K562 (cell line): ENCODE results near the gene CD300A. TPM values are rescaled to one million over a fixed set of nuclear protein-coding genes. Genes with fewer than 3 reads are reported as not detected.

Source experiments
- ATAC-seq: fragments of 200-7000 bp; cut with Tn5 transposase; 3 replicates; pipeline ENCODE4 v1.9.1; 2020; ENCODE audit warnings: moderate library complexity
- BruUV-seq: library from RNA; stranded (reverse); fragments of 400-500 nt; replicated peaks from 2 replicates; lab custom pipeline; 2021; lab: Mats Ljungman, UMichigan
- CTCF ChIA-PET: fragments of 300-600 bp; formaldehyde crosslinking; extraction: SDS; loops from one replicate; lab custom pipeline; 2021; ENCODE audit warnings: low intra/inter-chr PET ratio; lab: Yijun Ruan, JAX
- POLR2A ChIA-PET: fragments of 300-600, 350-650 bp; sonication (Branson Sonifier 250); formaldehyde crosslinking; extraction: SDS; loops from one replicate; lab custom pipeline; 2021; ENCODE audit warnings: antibody characterized with exemption, inconsistent platforms; lab: Yijun Ruan, JAX
- DNase-seq, 4 experiments: peaks; one replicate each; pipeline versions ENCODE4 v3.0.0 to v3.0.0-alpha.2; 2011 to 2018; ENCODE audit warnings: low spot score in 3 of 4, mixed read lengths in 3 of 4; ENCODE audit errors: extremely low read depth in 1 of 4
- FAIRE-seq: peaks from 2 replicates; lab custom pipeline; 2011; peaks lifted over from hg19 to GRCh38; lab: Jason Lieb, UNC
- H2AFZ ChIP-seq: 2 replicates; pipeline ENCODE4 v1.6.0; 2011; ENCODE audit warnings: low read depth, low read length, control low read depth, inconsistent platforms
- H3K27ac ChIP-seq: fragments of 200-600 bp; 3 replicates; pipeline ENCODE4 v1.8.0; 2011; ENCODE audit warnings: low read depth, mild to moderate bottlenecking, control low read depth, inconsistent platforms, low read length, moderate library complexity, mixed read lengths; ENCODE audit errors: extremely low read depth
- H3K27me3 ChIP-seq, 2 experiments: fragments of 300-600 bp in 1 of 2; 2 replicates in 1 of 2; 3 replicates in 1 of 2; pipeline versions ENCODE4 v1.6.0 to v1.8.0; 2011; ENCODE audit warnings: inconsistent platforms in 2 of 2, low read length in 2 of 2, mild to moderate bottlenecking in 1 of 2, mixed read lengths in 1 of 2, moderate library complexity in 1 of 2; ENCODE audit not compliant: control insufficient read depth in 2 of 2, insufficient read depth in 2 of 2
- H3K36me3 ChIP-seq: fragments of 300-600 bp; 3 replicates; pipeline ENCODE4 v1.8.0; 2011; ENCODE audit warnings: mild to moderate bottlenecking, low read length, inconsistent platforms; ENCODE audit not compliant: control insufficient read depth, insufficient read depth
- H3K4me1 ChIP-seq, 2 experiments: fragments of 200-600 bp in 1 of 2; replicated peaks in 1 of 2; 2 replicates in 1 of 2; 3 replicates in 1 of 2; pipeline versions ENCODE4 v1.5.1 to v1.8.0; 2011; ENCODE audit warnings: inconsistent platforms in 2 of 2, low read length in 2 of 2, mild to moderate bottlenecking in 1 of 2, mixed read lengths in 1 of 2, moderate library complexity in 1 of 2; ENCODE audit not compliant: control insufficient read depth in 2 of 2, insufficient read depth in 2 of 2
- H3K4me2 ChIP-seq: 2 replicates; pipeline ENCODE4 v1.6.1; 2011; ENCODE audit warnings: low read length, control low read depth, inconsistent platforms, mixed read lengths; ENCODE audit not compliant: insufficient read depth
- H3K4me3 ChIP-seq: fragments of 200-600 bp; sonication (generic), shearing (Covaris generic); 2 replicates; pipeline ENCODE4 v1.5.1; 2016; ENCODE audit warnings: control low read depth, inconsistent platforms
- H3K79me2 ChIP-seq: fragments of 200-600 bp; 3 replicates; pipeline ENCODE4 v1.8.0; 2011; ENCODE audit warnings: low read length, inconsistent platforms; ENCODE audit not compliant: control insufficient read depth, insufficient read depth
- H3K9ac ChIP-seq, 2 experiments: 2 replicates each; pipeline versions ENCODE4 v1.6.0 to v1.6.1; 2011; ENCODE audit warnings: low read depth in 2 of 2, low read length in 2 of 2, control low read depth in 1 of 2, inconsistent platforms in 1 of 2, mild to moderate bottlenecking in 1 of 2, mixed read lengths in 1 of 2; ENCODE audit not compliant: insufficient read depth in 1 of 2
- H3K9me1 ChIP-seq: one replicate; pipeline ENCODE4 v1.6.0; 2011; ENCODE audit warnings: inconsistent platforms, mild to moderate bottlenecking, low read length, moderate library complexity; ENCODE audit not compliant: control insufficient read depth, insufficient read depth
- H3K9me3 ChIP-seq: replicated peaks from 2 replicates; pipeline ENCODE4 v1.5.1; 2011; ENCODE audit warnings: low read depth, low read length, inconsistent platforms; ENCODE audit not compliant: control insufficient read depth, insufficient read depth
- H4K20me1 ChIP-seq: replicated peaks from 2 replicates; pipeline ENCODE4 v1.6.1; 2011; ENCODE audit warnings: low read length, inconsistent platforms, mixed read lengths; ENCODE audit not compliant: control insufficient read depth, insufficient read depth
- BDP1 ChIP-seq: IDR thresholded peaks from 3 replicates; pipeline ENCODE4 v1.6.1; 2011; ENCODE audit not compliant: insufficient read length, insufficient read depth
- HOXB6 ChIP-seq: fragments of 250-450 bp; sonication (Bioruptor Pico); IDR thresholded peaks from 2 replicates; pipeline ENCODE4 v1.5.1; 2022; ENCODE audit warnings: mild to moderate bottlenecking, borderline replicate concordance
- MBD2 ChIP-seq: sonication (generic); IDR thresholded peaks from 2 replicates; pipeline ENCODE4 v1.6.1; 2016; ENCODE audit warnings: low read depth, borderline replicate concordance
- SNIP1 ChIP-seq: fragments of 450-650 bp; IDR thresholded peaks from 2 replicates; pipeline ENCODE4 v1.7.1; 2017; ENCODE audit warnings: low read depth, mild to moderate bottlenecking
- ZBTB8A ChIP-seq: fragments of 450-650 bp; IDR thresholded peaks from 2 replicates; pipeline ENCODE4 v1.6.1; 2018; ENCODE audit warnings: mild to moderate bottlenecking, moderate library complexity; ENCODE audit not compliant: partially characterized antibody
- ZSCAN32 ChIP-seq: fragments of 450-650 bp; formaldehyde crosslinking; IDR thresholded peaks from 2 replicates; pipeline ENCODE4 v1.4.0; 2020; ENCODE audit warnings: mild to moderate bottlenecking, moderate library complexity
- WGBS: fragments of 100-300 bp; shearing (Covaris generic); methylation state at CpG from one replicate; pipeline ENCODE4 v1.1.6; 2016; ENCODE audit warnings: low coverage, mixed read lengths; ENCODE audit not compliant: insufficient coverage; ENCODE audit errors: missing lambda C conversion rate; 5-methylcytosine and 5-hydroxymethylcytosine counted together
- in situ Hi-C: fragments of 300-500 bp; cut with MboI; formaldehyde crosslinking; loops from 4 replicates; pipeline ENCODE4 v1.15.0; 2018; ENCODE audit warnings: inconsistent platforms, mixed read lengths
- intact Hi-C: fragments of 100-400 bp; cut with micrococcal nuclease; formaldehyde crosslinking; loops from 2 replicates; pipeline ENCODE4 v1.14.2; 2022
- polyA plus RNA-seq, 8 experiments: library from polyadenylated mRNA; depleted of rRNA in 4 of 8; stranded (reverse) in 5 of 8; unstranded in 3 of 8; fragments of >200 nt; fragmentation: Nextera tagmentation in 2 of 8; fragmentation: Illumina TruSeq in 1 of 8; extraction: Ambion mirVana in 2 of 8; extraction: Trizol in 1 of 8; gene quantifications; 2 replicates each; pipeline versions ENCODE4 v1.2.1 to v1.2.3, GENCODE V29; 2011 to 2014; ENCODE audit warnings: inconsistent platforms in 1 of 8, missing spikeins in 1 of 8
- total RNA-seq, 7 experiments: library from RNA; depleted of rRNA in 6 of 7; stranded (reverse); fragments of >200 nt in 6 of 7; fragmentation: Illumina TruSeq in 2 of 7; extraction: Trizol in 2 of 7; gene quantifications; 2 replicates each; pipeline versions ENCODE4 v1.2.1 to v1.2.3, GENCODE V29; 2011 to 2021; ENCODE audit warnings: low replicate concordance in 1 of 7
- TF ChIP-seq, protein P1 (sequence below): fragments of 450-650 bp; formaldehyde crosslinking; IDR thresholded peaks from 2 replicates; pipeline ENCODE4 v1.4.0; 2020; ENCODE audit warnings: mild to moderate bottlenecking

Gene CD300A
- total and polyA plus RNA-seq, 9 of the 15 experiments (the other 6 are each of a cell fraction or from before 2014, with no cell fraction given): 0.21 to 1.7 (median 0.41) TPM; not detected in 1

DNA sequence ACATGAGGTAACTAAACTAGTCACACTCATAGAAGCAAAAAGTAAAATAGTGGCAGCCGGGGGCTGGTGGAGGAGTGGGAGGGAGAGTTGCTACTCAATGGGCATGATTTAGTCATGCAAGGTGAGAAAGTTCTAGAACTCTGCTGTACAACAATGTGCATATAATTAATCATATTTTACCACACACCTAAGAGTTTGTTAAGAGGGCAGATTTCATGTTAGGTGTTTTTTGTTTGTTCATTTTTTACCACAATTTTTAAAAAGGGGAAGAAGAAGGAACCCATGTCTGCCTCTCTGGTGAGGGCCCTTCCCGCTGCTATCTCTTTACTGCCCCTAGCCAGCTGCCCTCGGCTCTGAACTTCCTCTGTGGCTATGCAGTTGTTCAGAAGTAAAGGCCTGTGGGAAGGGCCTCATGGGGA lies 53.6 kb downstream of the CD300A start (continued):
- TF ChIP-seq, protein P1, sequence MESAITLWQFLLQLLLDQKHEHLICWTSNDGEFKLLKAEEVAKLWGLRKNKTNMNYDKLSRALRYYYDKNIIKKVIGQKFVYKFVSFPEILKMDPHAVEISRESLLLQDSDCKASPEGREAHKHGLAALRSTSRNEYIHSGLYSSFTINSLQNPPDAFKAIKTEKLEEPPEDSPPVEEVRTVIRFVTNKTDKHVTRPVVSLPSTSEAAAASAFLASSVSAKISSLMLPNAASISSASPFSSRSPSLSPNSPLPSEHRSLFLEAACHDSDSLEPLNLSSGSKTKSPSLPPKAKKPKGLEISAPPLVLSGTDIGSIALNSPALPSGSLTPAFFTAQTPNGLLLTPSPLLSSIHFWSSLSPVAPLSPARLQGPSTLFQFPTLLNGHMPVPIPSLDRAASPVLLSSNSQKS: no peak

DNA sequence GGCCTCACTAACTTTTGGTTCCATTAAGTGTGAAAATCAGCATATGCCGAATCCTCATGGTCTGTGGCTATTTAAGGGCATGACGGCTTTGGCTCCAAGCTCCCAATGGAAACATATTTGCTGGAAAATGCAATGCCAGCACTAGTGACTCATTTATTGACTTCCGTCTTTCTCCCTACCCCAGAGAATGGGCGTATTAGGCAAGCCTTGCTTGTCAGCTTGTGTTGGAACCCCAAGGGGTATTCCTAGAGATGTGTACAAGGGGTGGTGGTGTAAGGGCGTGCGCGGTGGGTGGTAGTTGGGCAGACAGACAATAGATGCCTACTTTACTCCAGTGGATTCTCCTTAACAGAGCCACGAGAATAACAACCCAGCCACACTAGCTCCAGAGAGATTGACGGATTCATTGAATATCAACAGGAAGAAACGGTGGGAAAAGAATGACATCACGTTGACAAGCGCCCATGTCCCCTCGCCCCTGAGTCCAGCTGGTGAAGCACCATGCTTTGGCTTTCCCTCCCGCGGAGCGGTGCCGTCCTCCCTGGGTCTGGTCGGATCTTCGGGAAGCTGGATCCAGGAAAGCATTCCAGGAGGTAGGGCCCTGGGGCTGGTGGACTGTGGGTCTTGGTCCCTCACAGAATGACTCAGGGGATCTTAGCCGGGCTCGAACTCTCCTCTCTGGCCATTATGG lies 54.5 kb downstream of the CD300A start:
- ATAC-seq: no peak
- BruUV-seq: no TSS peak
- DNase-seq: no peak
- 4% methylated on average over 21 of the region's 21 CpGs for WGBS
- Histone ChIP-seq H3K9me1 (no peaks in the 10 kb centered on the region), H3K36me3 (no peaks in the 10 kb centered on the region), H2AFZ (no peak overlapping the region), H3K9ac (no peak overlapping the region), H3K4me3 (no peak overlapping the region), H3K79me2 (no peaks in the 10 kb centered on the region), H3K27me3 (peaks cover 11 to 43% of the 10 kb centered on the region in 2 experiments; a peak in 3 of 5 replicates), H3K4me1 (no peaks in the 10 kb centered on the region), H4K20me1 (no peaks in the 10 kb centered on the region), H3K4me2 (no peak overlapping the region), H3K27ac (no peak overlapping the region), H3K9me3 (no peaks in the 10 kb centered on the region)
- TF ChIP-seq BDP1: no peak
- TF ChIP-seq MBD2: no peak
- TF ChIP-seq SNIP1: no peak
- TF ChIP-seq HOXB6 (CRISPR knock-in tag): no peak
- no peak for TF ChIP-seq ZSCAN32
- no peak for TF ChIP-seq ZBTB8A
- in situ Hi-C loops (no loop called here), intact Hi-C loops (no loop called here)
- no peak for FAIRE-seq
- ChIA-PET CTCF (no interaction called here), POLR2A (no interaction called here)
